Activated CD8-positive, alpha-beta memory T cell treated with anti-CD3 and anti-CD28 coated beads for 36 hours (primary cell): ENCODE data around the gene ARHGAP10. TPM values are rescaled to one million over a fixed set of nuclear protein-coding genes. Genes with fewer than 3 reads are reported as not detected.
"Not testable (repeated sequence)": the region's sequence is repeated elsewhere in the genome, so short reads cannot be mapped to it uniquely, and the experiment has no call there.

ENCODE experiments used
- CTCF ChIA-PET: fragments of 350-600 bp; sonication (Branson Sonifier 250); formaldehyde crosslinking; loops from one replicate; lab custom pipeline; 2021; ENCODE audit warnings: antibody characterized with exemption; lab: Charles Lee
- POLR2A ChIA-PET: fragments of 350-600 bp; sonication (Branson Sonifier 250); formaldehyde crosslinking; loops from one replicate; lab custom pipeline; 2021; ENCODE audit warnings: antibody characterized with exemption; lab: Charles Lee
- total RNA-seq, 2 experiments: library from RNA; stranded (reverse); gene quantifications; one replicate each; pipeline ENCODE4 v1.2.3, GENCODE V29; 2021

The ARHGAP10 gene
- total RNA-seq, 2 experiments from 2014 or later, result 8.7 to 9.5 TPM

DNA sequence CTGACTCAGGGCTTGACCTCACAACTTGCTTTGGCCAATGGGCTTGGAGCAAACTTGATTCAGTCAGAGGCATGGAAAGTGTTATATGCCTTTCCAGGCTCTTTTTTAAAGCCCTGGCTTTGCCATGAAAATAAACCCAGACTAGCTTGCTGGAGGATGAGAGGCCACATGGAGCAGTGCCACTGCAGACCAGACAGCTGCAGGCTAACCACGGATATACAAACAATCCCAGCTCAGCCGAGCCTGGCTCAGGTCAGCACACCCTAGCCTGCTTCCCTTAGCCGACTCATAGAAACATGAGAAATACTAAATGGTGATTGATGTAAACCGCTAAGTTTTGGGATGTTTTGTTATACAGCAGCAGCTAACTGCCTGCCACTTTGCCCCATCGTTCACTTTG, 345.1 kb downstream of the ARHGAP10 start:
- ChIA-PET POLR2A (no interaction called here), CTCF (no interaction called here)

DNA sequence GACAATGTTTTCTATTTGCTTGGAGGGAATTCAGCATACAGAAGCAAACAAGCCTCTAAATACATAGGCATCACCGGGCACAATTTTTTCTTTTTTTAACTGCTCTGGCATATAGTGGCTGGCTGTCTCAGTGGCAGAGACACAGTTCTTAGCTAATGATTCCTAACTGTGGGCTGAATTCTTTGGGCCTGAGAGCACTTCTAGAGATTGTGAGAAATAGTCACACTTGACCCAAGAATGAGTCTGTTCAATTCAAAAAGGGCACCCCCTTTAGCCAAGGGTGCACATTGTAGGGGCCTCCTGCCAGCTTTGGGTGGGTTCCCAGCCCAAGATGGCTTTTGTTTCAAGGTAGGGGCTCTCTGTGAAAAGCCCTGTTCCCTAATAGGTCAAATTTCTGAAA, 345.7 kb downstream of the ARHGAP10 start:
- POLR2A ChIA-PET, result no interaction called here
- CTCF ChIA-PET, result no interaction called here

DNA sequence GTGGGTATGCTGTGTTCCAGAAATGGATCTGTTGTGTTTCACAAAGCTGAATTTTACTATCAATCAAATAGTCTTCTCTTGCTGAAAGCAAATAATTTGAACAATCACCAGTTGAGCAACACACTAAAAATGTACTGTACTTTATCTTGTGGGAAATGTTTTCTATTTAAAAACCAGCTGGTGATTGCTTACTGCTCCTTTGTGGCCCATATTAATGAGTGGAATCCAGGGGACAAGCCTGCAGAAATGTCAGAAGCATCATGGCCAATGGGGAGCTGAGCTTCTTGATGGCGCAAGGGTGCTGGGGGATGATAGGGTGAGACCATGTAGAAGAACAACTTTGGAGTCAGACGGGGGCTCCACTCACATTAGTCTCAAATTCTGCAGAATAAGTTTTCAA, 346.2 kb downstream of the ARHGAP10 start:
- CTCF ChIA-PET, result no interaction called here
- POLR2A ChIA-PET, result no interaction called here

DNA sequence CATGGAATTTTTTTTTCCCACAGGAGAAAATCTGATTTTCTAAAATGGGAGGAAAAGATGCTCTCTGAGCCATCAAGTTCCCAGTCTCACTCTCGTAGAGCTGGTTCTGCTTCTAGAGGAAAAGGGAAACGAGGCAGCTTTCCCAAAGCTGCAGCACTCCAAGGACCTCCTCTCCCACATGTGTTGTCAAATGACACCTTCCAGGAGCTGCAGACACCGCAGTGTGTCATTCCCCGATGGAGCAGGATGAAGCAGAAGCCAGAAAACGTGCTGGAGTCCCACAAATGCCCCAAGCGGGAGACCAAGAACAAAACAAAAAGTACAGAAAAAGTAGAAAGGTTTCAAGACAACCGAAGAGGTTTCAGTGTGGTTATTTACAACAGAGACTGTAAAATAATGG, 348.1 kb downstream of the ARHGAP10 start:
- ChIA-PET POLR2A (no interaction called here), CTCF (no interaction called here)

DNA sequence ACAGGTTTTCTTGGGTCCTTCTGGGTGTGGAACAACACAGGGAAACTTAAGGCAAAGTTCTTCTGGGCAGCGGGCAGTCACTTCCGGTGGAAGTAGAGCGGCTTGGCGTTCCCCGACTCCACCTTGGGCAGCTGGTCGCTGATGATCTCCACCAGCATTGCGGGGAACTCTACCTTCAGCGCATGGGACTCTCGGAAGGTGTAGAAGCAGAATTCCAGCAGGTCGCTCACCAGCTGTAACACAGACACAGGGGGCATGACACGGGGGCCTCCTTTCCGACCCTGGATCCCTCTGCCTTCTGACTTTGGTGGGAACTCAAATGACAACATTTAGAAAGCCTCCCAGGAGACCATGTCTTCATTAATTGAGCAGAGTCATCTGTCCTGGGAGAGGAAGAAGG, 349.4 kb downstream of the ARHGAP10 start:
- CTCF ChIA-PET, result no interaction called here
- POLR2A ChIA-PET, result no interaction called here

DNA sequence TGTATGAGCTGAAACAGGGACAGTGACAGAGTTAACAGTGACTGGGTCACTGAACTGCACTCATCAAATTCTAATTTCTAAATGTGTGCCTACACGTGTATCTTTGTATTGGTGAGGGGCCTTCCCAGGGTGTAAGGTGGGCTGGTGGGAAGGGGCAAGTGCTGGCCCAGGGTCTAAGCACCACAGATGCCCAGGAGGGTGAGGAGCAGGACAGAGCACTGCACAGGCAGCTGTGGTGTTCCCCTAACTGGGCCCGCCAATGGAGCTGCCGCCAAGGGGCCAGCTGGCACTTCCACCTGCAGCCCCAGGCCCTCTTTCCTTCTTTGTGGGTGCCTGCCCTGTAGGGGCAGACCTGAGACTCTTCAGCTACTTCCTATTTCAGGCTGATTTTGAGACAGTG, 349.9 kb downstream of the ARHGAP10 start:
- ChIA-PET POLR2A (no interaction called here), CTCF (no interaction called here)

DNA sequence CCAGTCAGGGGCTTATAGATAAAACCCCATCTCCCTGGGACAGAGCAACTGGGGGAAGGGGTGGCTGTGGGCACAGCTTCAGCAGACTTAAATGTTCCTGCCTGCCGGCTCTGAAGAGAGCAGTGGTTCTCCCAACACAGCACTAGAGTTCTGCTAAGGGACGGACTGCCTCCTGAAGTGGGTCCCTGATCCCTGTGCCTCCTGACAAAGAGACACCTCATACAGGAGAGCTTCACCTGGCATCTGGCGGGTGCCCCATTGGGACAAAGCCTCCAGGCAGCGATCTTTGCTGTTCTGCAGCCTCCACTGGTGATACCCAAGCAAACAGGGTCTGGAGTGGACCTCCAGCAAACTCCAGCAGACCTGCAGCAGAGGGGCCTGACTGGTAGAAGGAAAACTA, 351.2 kb downstream of the ARHGAP10 start:
- POLR2A ChIA-PET, CTCF ChIA-PET: not testable (repeated sequence)

DNA sequence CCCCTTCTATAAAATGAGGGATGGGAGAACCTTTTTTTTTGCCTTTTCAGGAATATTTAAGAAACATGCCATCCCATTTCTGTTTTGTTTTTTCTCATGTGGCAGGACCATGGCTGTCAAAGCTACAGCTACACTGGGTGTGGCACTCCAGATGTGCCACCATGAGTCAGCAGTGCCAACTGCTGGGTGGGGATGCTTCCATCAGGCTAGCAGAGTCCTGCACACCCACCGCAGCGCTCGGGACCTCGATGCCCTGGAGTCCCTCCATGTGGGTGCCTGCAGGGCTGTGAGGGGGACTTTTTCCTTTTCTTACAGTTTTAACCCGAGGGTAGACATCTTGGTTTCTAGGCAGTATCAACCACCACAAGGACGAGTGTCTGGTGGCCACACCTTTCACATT, 357.7 kb downstream of the ARHGAP10 start:
- POLR2A ChIA-PET, result no interaction called here
- CTCF ChIA-PET, result no interaction called here

DNA sequence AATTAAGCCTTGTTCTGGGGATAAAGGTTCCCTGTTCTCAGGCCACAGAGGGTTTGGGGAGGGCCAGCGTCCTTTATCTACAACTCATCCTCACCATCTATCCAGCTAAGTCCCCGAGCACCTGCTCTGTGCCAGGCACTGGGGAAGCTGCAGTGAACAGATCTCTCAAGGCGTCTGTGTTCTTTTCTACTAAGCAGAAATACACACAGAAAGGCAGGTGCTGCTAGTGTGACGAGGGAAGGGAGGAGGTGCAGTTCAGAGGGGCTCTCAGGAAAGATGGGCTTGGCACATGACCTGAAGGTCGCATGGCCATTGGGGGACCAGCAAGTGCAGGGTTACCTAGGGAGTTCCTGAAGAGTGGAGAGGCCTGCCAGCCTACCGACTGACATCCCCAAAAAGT, 358.1 kb downstream of the ARHGAP10 start:
- POLR2A ChIA-PET, result no interaction called here
- CTCF ChIA-PET, result no interaction called here

DNA sequence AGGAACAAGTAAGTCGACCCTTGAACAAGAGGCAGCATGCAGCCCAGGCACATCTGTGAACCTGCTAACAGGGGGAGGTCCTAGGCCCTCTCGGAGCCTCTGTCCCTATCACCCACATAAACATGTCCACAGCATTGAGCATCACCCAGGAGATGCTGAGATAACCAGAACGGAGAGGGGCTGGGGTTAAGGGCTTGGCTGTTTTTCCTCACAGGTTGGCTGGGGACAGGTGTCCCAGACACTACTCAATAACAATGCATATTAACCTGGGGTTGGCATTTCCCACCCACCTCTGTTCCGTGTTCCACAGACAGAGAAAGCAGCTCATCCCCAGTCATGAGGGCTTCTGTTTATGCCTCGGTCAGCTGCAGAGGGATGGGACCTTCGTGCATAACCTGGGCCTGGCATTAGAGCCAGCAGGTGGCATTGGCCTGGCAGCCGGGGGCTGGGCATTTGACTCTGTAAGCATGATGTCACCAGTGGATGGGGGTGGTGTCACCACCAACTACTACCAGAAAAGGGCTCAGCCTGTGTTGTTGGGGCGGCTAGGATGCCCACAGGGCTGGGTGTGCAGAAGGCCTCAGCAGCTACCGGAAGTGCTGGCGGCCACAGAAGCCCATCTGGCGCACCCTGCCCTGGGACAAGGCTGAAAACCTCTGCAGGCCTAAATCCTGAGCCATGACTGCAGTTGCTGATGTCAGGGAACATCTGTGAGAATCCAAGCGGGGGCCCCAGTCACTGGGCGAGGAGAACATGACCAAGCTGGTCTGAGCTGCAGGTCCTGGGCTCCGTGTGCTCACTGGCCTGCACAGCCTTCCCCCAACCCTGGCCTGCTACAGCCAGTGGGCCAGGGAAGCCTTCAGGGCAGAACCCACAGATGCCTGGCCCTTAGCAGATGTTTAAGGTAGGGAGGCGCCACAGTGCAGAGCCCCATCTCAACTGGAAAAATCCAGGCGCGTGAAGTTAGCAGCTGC, 358.9 kb downstream of the ARHGAP10 start:
- ChIA-PET POLR2A (no interaction called here), CTCF (no interaction called here)

DNA sequence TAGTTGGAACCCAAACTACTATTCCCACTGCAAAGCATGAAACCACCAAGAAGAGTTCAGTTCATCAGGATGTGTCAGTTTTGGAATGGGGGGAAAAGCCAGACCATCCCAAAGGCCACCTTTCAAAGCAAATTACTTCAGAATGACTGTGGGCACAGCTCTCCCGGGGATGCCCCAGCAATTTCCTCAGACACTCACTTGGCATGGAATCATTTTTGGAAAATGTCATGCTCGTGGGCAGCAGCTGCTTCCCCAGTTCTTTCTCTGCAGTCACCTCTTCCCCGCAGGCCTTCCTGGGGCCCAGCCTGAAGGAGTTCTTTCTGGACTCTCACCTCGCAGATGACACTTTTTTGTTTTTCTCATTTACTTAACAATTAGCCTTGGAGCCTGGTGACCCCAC, 360.0 kb downstream of the ARHGAP10 start:
- ChIA-PET CTCF (interaction anchor here (0.9 kb wide), 1 partner anchor 572 kb away, joined by 3 read pairs; no protein-coding TSS in a partner anchor), POLR2A (no interaction called here)

DNA sequence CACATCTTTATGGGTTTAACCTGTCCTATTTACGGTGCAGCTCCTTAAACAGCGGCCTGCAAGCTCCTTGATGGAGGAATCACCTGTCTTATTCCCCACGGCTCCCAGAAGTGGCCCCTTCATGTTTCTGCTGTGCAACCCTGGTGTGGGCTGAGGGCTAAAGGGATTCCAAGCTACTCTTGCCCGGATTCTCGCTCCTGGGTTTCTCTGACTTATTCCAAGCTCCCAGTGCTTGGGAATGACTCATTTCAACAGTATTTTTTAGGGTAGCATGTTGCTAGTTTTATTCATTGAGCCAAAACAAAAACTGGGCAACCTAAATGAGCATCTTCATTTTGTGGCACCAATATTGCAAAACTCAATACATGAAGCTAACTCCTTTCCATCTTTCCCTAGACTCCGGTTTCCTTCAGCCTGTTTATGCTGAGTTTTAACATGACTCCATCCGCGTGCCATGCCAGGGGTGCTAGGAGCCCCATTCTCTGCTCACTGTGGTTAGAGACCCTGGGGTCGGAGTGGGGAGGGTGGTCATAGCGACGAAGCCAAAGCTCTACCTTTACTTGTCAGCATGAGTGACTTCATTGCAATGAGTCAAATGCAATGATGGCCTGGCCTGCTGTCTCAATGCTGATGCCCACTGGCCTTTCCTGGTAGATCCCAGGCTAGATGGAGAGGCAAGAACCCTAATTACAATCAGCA, 360.6 kb downstream of the ARHGAP10 start:
- POLR2A ChIA-PET, result no interaction called here
- CTCF ChIA-PET, result interaction anchor here (0.9 kb wide), 1 partner anchor 573 kb away, joined by 3 read pairs; no protein-coding TSS in a partner anchor

DNA sequence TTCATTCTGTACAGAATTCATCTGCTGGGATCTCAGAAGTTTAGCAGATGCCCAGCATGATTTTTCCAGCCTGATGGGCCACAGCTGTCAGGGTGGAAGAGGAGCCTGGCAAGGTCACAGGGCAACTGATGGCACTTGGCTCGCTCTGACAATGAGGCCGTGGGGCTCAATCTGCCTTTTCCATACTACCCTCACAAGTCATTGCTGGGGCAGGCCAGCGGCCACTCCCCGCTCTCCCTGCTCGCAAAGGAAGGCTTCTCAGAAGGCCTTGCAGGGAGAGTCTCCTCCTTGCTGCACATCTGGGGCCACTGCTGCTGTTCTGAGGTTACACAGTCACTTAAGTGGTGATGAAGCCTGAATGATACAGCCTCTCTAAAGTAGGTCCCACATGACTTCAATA, 361.2 kb downstream of the ARHGAP10 start:
- POLR2A ChIA-PET, result no interaction called here
- CTCF ChIA-PET, result no interaction called here

DNA sequence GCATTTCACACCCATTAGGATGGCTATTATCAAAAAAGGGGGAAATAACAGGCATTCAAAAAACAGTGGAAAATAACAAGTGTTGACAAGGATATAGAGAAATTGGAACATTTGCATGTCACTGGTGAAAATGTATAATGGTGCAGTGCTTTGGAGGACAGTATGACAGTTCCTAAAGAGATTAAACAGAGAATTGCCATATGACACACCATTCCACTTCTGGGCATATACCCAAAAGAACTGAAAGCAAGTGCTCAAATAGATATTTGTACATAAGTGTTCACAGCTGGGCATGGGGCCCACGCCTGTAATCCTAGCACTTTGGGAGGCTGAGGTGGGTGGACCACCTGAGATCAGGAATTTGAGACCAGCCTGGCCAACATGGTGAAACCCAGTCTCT, 362.3 kb downstream of the ARHGAP10 start:
- CTCF ChIA-PET, result interaction anchor here (0.7 kb wide), 1 partner anchor 30 kb away, joined by 3 read pairs; no protein-coding TSS in a partner anchor
- POLR2A ChIA-PET, result no interaction called here

DNA sequence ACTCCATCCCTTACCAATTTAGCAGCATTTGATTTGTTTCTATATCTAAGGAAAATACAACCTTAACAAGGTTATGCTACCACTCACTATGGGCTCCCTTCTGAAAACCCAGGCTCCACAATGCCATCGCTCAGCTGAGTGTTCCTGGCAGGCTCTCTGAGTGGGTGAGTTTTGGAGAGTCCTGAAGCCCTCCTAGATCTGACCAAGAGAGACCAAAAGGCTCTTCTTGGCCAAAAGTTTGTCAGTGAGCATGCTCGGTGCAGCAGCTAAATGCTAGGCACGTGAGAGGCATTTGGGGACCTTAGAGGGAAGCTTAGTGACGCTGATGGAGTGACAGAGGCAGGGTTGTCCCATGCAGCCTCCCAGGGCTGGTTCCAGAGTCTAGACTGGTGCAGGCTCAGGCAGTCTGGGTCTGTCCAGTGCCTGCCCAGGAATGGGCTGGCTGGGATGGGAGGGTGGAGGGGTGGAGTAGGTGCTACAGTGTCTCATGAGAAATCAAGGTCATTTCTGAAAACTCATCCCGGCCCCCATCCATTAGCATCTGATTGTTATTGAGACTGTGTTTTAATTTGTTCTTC, 363.5 kb downstream of the ARHGAP10 start:
- POLR2A ChIA-PET, result no interaction called here
- CTCF ChIA-PET, result no interaction called here

DNA sequence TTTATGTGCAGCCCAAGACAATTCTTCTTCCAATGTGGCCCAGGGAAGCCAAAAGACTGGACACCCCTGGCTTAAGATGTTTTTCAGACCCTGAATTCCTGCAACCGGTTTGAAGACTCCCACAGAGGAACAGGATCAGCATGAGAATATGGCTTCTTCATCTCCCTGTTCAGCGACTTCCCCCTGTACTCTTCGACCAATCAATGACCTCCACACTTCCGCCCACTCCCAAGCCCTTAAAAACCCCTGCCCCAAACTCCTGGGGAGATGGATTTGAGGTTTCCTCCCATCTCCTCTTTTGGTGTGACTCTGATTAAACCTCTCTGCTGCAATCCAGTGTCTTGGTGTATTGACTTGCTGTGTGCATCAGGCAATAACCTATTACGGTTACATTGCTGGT, 365.9 kb downstream of the ARHGAP10 start:
- ChIA-PET CTCF (interaction anchor here (1.0 kb wide), 1 partner anchor 19 kb away, joined by 3 read pairs; no protein-coding TSS in a partner anchor), POLR2A (interaction anchor here (0.5 to 0.6 kb wide), 2 partner anchors 27 to 1900 kb away, joined by 3 to 4 read pairs; no protein-coding TSS in a partner anchor)

DNA sequence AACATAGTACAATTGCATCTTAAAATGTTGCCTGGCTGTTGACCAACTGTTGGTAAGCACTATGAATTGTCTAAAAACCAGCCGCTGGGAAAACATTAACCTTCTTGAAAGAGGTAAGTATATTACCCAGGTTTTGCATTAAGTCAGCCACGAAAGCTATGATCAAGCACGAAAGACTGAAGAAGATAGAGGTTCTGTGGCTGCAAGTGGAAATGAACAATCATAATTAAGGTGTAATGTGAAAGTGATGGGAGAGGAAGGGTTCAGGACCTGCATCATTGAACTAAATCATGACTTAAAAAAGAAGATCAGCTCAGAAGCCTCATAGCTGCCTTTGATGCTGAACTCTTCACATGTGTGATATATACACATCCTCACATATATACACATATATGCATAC, 369.3 kb downstream of the ARHGAP10 start:
- POLR2A ChIA-PET, result no interaction called here
- CTCF ChIA-PET, result no interaction called here

DNA sequence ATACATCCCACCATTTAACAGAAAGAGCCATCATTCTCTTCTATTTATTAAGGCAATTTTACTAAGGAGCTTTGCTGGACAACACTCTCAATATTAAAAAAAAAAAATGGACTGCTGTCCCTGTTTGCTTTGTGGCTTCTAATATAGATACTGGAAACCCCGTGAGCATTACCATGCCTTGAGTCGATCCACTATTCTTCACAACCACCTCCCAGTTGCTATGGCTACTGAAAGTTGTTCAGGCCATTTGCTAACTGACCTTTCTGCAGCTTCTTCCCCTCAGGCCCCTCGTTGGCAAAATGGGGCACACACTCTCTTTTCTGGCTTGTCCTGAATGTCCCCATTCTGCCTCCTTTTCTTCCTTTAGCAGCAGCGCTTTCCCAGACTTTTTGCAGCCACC, 369.9 kb downstream of the ARHGAP10 start:
- ChIA-PET POLR2A (no interaction called here), CTCF (no interaction called here)

DNA sequence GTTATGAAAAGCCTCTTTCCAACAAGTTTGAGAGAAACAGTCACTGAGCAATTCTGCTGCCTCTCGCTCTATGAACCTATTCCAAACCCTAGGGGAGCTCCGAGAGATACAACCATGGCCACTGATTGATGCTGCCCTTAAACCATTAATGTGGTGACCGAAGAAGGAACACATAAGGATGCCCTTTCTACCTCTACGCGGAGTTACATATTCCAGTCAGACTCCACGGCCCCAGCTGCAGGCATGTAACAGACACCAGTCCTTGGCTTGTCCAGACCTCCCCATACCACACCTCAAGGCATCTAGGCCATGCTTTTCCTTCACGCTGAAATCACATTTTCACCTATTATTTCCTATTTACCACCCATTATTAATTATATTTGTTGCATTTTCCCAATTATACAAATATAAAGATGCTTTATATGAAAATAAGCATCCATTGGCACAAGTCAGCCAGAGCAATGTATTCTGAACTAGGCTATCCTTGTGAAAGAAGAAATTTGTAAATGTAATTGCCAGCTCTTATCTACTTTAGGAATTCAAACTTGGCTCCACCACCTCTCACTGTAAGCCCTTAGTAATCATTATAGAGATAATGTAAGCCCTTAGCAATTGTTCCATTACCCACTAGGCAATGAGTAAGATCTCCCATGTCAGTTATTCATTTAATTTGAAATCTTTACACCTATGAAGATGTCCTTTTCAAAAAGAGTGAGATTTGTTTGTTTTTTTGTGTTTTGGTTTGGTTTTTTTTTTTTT, 371.9 kb downstream of the ARHGAP10 start:
- CTCF ChIA-PET, result no interaction called here
- POLR2A ChIA-PET, result no interaction called here
